NCI-H748 treated with DMSO at 0.1 percent for 48 hours (cell line): Measurements from ENCODE around the gene CCL2.

ENCODE experiments used
- DNase-seq: peaks from one replicate; lab custom pipeline; 2025; lab: John Stamatoyannopoulos, UW

Gene CCL2

DNA sequence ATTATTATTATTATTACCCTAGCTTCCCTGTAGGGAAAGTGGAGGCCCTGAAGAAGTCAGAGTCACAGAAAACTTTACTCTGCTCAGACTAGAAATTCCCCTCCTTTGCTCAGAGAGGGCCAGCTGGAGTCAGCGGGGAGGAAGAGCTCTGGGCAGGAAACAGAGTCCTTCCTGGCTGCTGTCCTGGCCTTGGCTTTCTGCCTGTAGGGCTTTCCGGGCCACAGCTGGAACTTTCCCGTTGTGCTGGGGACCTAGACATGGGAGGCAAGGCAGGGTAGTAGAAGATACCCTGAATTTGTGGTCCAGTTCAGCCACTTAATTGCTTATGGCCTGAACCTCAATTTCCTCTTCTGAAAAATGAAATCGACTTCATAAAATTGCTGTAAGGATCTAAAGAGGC, 14.0 kb upstream of the CCL2 start:
- no peak for DNase-seq

DNA sequence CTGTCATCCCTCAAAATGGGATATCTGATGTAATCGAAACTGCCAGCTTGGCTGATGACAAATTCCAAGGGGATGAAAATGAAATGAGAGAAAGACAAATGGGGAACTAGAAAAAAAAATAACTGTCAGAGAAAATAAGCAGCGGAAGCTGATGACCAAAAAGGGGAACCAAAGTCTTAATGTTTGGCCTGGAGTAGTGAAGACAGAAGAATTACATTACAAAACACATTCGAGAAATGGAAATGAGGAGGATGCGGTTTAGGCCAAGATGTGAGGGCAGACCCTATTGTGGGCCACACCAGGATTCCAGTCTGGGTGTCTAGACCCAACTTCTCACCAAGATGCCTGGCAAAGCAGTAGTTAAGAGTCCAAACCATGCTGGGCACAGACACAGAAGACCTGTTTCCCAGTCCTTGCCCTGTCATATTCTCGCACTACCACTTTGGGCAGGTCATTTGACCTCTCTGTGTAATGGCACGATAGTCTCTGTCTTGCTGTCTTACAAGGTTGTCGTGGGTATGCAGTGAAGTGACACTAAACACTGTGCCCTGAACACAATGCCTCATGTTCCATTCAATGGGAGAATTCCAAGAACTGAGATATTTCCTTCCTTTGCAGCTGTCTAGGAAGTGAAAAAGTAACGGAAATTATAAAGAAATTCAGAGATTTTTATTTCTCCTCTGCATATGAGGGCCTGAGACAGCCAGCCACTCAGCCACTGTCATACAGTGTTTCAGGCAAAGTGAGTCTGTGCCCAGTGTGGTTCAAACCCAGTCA, 12.3 kb upstream of the CCL2 start:
- no peak for DNase-seq

DNA sequence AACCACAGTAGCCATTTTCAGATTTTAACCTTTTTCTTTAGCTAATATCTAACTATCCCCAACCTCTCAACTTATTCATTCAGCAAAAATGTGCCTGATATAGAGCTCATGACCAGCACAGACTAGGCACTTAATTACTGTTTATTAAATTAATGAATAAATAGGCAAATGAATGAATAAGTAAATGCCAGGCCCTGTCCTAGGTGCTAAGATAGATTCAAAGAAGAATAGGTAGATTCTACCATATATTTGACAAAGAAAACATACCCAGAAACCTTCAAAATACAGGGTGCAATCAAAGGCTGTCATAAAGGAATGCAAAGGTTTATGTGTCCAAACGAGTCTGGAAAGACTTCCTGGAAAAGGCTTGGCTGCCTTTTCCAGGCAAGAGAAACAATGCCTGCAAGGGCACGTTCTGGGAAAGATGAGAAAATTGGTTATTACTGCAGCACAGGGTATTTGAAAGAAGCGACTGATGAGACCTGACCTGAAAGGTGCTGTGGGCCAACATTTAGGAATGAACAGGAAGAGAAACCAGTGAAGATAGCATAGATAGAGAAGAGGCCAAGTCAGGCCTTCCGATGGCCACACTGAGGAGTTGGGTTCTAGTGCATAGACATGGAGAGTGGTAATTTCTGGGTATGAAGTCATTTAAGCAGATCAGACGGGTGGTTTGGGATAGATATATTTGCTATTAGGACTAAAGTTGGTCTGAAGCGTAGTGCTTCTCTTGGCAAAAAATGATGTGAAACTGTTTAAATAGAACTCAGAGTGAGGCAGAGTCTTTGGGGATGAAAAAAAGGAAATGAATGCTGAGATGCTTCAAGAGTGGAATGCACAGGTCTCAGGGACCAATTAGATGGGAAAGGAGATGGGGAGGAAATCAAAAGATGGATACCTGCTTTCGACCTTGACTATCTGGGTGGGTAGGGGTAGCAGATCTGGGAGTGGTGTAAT, 11.4 kb upstream of the CCL2 start:
- DNase-seq: no peak

DNA sequence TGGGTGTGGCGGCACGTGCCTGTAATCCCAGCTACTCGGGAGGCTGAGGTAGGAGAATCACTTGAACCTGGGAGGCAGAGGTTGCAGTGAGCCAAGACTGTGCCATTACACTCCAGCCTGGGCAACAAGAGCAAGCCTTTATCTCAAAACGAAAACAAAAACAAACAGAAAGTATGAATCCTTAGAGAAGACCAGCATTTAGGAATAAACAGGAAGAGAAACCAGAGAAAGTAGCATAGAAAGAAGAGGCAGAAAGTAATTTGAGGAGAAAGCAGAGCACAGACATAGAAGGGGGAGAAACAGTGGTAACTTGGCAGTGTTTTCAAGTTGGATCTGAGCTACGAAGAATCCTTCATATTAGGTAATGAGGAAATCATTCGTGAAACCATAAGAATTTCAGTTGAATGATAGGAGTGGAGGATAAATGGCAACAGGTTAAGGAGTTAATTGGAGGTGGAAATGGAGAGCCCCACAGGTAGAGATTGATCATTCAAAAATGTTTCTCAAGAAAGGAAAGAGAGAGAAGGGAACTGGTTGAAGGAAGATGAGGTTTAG, 9.7 kb upstream of the CCL2 start:
- DNase-seq: no peak

DNA sequence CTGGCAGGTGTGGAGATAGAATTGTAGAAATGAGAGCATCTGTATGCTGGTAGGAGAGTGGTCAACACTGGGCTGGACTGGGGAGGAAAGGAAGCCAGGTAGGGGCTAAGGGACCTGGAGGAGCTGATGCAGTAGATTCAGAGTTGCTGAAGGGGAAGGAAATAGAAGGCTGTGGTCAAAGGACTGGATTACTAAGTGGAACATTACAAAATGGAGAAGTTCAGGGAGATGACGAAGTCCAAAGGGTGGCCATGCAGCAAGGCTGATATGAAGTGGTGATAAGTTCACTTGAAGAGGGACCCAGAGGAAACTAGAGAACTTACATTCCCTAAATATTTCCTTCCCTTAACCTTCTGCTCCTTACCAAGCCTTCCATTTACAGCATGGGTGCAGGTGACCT, 8.6 kb upstream of the CCL2 start:
- DNase-seq: no peak

DNA sequence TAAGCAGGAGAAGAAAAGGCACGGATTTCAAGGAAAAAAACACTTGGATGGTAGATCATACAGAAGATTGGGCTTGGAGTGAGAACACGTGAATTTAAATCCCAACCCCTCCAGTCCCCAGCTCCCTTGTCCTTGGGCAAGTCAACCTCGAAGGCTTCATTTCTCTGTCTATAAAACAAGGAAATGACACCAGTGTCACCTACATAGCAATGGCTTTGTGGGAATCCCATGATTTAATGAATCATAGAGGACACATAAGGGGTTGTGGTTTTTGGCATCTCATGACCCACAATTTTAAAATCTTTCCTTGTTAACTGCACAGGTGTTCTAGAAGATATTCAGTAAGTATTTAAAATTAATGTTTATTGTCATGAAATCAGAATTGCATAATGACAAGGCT, 8.2 kb upstream of the CCL2 start:
- no peak for DNase-seq

DNA sequence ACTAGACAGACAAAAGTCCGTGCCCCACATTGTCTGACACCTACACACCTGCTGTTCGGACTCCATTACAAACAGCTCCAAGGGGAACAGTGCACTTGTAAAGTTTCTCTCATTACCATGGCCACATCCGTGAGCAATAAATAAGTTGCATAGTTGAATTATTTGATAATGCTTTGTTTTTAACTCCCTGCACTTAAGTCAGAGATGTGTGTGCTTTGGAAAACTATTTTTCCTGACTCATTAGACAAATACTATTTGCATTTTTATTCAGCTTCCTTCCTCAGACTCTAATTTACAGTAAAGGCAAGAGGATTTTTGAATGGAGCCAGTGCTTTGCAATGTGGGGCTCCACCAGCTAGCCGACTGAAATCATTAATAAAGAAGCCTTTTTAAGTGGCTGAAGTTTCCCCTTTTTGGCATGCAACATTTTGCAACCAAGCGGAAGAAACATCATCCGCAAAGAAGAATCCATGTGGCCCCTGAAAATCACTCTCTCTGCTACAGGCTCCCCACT, 6.5 kb upstream of the CCL2 start:
- DNase-seq: no peak

DNA sequence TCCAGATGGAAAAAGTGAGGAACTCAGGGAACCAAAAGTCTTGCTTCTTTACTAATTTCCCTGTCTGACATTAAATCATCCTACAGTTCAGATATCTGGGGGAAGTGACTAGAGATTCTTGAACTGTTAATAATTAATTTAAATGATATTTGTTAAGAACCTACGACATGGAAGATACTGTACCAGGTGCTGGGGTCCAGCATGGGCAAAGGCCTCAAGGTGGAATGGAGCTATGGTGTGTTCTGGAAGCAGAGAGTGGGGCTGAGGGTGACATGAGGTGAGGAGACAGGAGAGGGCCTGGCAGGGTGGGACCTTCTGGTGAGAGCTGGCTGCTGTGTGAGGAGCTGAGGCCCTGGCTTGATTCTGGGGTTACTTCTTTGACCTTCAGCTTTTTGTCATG, 6.0 kb upstream of the CCL2 start:
- DNase-seq: no peak

DNA sequence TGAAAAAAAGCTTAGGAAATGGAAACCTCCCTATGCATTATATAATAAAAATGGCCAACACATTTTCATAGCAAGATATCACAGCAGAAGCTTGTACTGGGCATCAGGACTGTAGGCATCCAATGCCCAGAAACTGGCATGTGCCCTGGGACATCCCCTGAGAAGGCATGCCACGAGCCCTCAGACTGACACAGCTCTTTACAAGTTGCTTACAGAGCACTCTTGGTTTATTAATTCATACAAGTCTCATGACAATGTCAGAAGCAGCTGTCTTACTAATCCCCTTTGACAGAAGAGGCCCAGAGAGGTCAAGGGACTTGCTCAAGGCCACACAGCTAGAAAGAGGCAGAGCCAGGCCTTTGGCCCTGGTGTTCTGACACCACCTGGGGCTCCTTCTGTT, 5.6 kb upstream of the CCL2 start:
- DNase-seq: no peak

DNA sequence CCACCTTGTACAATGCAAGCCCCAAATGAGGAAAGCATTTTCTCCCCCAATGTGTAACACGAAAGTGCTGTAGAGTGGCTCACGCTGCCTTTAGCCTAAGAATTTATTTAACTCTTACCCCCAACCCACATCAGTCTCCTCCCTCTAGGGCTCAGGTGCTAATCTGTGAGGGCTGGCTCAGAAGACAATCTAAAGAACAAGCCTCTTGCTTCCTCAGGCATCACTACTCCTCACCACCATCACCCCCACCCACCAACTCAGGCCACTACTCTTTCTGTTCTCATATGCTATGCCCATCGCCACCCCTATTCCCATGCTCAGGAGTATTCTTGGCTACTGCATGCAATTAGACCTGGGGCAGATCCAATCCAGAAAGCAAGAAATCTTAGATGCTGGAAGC, 3.9 kb upstream of the CCL2 start:
- DNase-seq: no peak

DNA sequence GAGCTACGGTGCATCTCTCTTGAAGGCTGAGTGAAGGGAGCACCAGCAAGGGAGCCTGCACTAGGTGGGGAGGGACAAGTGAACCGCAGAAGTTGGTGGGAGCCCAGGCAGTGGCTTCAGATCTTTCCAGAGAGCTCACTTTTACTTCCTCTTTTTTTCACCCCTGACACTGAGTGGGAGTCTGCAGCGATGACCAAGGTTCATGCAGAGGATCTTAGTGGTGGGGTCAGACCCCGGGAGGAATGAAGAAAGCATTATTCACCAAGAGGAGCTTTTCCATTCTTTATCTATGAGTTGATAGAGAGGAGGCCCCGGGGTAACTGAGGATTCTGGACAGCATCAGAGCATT, 3.0 kb upstream of the CCL2 start:
- no peak for DNase-seq

DNA sequence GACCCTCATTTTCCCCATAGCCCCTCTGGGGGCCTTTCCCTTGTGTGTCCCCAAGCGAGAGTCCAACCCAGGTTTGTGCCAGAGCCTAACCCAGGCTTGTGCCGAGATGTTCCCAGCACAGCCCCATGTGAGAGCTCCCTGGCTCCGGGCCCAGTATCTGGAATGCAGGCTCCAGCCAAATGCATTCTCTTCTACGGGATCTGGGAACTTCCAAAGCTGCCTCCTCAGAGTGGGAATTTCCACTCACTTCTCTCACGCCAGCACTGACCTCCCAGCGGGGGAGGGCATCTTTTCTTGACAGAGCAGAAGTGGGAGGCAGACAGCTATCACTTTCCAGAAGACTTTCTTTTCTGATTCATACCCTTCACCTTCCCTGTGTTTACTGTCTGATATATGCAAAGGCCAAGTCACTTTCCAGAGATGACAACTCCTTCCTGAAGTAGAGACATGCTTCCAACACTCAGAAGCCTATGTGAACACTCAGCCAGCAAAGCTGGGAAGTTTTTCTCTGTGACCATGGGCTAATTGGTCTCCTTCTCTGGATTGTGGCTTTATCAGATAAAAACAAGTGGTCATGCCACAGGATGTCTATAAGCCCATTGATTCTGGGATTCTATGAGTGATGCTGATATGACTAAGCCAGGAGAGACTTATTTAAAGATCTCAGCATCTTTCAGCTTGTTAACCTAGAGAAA, 2.5 kb upstream of the CCL2 start:
- no peak for DNase-seq

DNA sequence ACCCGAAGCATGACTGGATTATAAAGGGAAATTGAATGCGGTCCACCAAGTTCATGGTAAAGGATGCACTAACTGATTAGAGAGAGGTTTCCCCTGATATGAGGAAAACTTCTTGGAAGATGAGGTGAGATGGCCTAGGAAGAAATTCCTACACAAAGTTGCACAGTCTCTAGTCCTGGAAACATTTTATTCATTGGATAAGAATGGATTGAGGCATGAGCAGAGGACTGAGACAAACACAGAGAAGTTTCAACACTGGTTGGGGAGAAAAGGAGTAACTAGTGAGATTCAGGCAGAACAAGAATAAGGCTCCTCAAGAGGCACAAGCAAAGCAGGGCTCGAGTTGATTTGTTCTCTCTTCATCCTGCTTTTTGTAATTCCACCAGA, 2.0 kb upstream of the CCL2 start:
- no peak for DNase-seq

DNA sequence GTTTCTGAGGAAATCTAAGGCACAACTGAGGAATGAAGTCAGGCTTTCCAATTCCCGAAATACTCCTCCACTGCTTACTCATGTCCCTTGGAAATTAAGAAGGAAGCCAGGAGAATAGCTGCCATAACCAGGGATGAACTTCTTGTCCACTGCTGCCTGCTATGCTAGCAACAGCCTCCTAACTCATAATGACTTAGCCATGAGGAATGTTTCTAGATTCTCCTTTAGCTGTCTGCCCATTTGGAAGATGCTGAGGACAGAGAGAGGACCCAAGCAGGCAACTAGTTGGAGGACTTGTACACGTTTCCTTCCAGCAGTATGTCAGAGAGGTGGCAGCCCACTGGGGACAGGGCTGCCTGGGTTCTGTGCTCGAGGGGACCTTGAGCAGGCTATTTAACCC, 939 bp upstream of the CCL2 start:
- DNase-seq: no peak

DNA sequence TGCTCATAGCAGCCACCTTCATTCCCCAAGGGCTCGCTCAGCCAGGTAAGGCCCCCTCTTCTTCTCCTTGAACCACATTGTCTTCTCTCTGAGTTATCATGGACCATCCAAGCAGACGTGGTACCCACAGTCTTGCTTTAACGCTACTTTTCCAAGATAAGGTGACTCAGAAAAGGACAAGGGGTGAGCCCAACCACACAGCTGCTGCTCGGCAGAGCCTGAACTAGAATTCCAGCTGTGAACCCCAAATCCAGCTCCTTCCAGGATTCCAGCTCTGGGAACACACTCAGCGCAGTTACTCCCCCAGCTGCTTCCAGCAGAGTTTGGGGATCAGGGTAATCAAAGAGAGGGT, 272 bp downstream of the CCL2 start:
- no peak for DNase-seq

DNA sequence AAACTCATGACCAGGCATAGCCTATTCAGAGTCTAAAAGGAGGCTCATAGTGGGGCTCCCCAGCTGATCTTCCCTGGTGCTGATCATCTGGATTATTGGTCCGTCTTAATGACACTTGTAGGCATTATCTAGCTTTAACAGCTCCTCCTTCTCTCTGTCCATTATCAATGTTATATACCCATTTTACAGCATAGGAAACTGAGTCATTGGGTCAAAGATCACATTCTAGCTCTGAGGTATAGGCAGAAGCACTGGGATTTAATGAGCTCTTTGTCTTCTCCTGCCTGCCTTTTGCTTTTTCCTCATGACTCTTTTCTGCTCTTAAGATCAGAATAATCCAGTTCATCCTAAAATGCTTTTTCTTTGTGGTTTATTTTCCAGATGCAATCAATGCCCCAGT, 756 bp downstream of the CCL2 start:
- DNase-seq: no peak

DNA sequence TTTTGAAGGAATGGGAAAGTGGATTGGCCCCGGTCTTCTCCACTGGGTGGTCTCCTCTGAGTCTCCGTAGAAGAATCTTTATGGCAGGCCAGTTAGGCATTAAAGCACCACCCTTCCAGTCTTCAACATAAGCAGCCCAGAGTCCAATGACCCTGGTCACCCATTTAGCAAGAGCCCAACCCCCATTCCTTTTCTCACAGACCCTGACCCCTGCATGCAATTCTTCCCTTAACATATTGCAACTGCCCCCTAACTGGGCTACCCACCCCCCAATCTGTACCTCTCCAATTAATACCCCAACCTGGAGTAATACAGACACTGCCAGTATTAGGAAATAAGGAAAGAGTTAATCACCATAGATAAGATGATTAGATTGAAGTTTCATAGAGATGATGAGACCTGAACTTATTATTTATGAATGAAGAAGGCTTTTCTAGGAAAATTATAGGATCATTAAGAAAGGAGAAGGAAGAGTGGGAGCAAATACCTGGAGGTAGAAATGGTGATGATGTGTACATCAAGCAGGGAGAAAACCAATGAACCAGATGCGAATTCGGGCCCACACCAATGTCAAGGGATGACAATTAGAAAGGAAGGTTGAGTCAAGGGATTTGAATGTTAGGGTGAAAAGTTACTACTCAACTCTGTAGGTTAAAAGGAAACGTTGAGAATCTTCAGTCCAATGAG, 2.4 kb downstream of the CCL2 start:
- no peak for DNase-seq

DNA sequence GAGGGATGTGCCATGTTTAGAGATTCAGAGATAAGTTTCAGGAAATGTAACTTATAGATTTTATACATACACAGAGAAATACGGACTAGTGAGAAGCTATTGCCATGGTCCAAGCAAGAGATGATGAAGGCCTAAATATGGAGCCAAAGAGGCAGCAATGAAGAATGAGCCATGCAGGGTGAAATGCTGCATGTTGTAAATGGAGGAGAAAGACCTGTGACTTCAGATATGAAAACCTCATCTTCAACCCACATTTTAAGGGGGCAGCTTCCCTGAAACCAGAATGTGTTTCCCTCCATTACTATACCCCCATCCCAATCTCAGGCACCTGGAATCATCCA, 2.9 kb downstream of the CCL2 start:
- DNase-seq: no peak

DNA sequence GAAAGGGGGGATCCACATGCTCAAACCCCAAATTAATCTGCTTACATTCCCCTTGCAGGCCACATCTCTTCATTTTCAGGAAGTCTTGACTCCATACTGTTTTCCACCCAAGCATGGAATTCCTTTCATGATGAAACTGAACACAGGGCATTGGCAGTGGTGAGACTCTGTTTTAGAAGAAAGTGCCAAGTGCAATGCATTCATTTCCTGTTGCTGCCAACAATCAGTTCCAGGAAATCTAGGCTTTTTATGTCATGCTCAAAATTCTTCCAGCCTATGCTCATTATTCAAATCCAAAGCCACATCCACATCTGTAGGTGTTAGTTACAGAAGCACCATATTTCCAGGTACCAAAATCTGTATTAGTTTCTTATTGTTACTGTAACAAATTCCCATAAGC, 4.1 kb downstream of the CCL2 start:
- DNase-seq: no peak

DNA sequence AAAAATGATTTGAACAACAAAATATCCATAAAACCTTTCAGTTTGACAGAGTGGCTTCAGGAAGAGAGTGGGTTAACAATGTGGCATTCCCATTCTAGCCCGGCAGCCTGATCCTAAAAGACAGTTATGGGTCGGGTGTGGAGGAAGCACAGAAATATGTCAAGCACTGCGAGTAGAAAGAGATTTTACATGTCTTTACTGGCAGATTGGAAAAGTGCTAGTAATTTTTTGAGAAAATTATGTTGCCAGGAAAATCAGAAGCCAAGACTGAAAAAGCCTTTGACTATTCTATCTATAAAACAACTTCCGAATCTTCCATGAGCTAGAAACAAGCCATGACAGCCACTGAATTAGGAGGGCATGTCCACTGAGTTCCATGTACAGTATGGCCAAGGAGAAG, 5.8 kb downstream of the CCL2 start:
- no peak for DNase-seq

DNA sequence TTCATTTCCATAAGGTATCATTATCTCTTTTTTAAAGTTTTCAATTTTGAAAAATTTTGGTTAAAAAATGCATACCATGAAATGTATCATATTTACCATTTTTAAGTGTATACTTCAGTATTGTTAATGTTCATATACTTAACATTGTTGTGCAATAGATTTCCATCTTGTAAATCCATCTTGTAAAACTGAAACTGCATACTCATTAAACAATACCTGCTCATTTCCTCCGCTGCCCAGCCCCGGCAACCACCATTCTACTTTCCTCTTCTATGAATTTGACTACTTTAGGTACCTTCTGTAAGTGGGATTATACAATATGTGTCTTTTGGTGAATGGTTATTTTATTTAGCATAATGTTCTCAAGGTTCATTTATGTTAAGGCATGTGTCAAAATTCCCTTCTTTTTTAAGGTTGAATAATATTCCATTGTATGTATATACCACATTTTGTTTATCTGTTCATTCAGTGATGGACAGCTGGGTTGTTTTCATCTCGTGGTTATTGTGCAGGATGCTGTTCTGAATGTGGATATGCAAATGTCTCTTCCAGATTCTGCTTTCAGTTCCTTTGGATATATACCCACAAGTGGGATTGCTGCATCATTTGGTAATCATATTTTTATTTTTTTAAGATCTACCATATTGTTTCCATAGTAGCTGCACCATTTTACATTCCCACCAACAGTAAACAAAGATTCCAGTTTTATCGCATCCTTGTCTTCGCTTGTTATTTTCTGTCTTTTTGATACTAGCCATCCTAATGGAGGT, 6.7 kb downstream of the CCL2 start:
- DNase-seq: no peak
